Activated T-cell treated with anti-CD3 and anti-CD28 coated beads for 1 hour (primary cell): ENCODE measurements around the gene CNTNAP2.
"Not testable (repeated sequence)": the region's sequence is repeated elsewhere in the genome, so short reads cannot be mapped to it uniquely, and the experiment has no call there.

Experiments
- DNase-seq: peaks from one replicate; pipeline ENCODE4 v3.0.0-alpha.2; 2020; ENCODE audit warnings: low read depth

CNTNAP2 gene

DNA sequence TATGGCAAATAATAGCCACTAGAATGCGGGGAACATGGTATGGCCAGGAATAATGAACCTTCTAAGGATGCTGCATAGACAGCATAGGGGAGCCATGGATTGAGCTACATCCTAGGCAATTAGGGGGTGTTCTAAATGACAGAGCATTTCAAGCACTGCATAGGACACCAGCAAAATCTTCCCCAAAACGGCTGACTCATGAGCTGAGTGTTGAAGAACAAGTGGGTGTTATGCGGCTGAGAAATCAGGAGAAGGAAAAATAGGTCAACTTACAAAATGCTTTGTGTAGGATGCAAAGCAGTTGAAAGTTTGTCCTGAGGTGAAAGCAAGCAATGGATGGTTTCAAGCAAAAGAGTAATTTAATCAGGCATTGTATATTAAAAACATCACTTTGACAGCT lies 1450.4 kb downstream of the CNTNAP2 start:
- no peak for DNase-seq

DNA sequence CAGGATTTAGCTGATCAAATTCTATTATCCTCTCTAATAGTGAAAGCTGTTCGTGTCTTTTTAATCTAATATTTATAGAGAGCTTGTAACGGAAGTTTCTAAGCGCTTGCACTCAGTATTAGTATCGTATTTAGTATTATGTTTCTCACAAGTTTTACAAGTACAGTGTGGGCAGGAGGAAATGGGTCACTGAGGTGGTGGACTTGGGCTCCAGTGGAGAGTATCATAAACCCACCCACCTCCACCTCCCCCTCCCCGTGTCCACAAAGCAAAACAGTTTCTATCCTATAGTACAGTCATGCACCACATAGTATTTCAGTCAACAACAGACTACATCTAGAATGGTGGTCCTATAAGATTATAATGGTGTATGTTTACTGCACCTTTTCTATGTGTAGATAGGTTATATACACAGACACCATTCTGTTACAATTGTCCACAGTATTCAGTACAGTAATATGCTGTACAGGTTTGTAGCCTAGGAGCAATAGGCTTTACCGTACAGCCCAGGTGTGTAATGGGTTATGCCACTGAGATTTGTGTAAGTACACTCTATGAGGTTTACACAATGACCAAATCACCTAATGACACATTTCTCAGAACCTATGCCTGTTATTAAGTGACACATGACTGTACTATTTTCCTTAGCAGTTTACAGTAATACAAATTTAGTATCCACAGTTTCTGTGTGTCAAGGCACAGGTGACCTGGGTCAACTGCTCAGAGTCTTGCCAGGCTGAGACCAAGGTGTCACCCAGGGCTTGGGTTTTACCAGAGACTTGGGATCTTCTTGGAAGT lies 1452.7 kb downstream of the CNTNAP2 start:
- no peak for DNase-seq

DNA sequence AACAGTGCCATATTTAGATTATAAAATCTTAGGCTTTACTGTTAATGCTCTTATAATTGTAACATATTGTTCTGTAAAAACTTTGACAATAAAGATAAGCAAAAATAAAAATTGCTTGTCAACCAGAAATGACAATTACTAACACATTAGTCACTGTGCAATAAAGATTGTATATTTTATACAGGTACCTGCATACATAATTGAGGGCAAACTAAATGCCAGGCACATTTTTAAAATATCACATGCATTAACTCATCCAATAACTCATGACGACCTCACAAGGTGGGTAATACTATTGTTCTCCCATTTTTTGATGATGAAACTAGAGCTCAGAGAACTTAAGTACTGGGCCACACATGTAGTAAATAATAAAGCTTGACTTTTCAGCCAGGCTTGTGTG lies 1453.8 kb downstream of the CNTNAP2 start:
- DNase-seq, result no peak

DNA sequence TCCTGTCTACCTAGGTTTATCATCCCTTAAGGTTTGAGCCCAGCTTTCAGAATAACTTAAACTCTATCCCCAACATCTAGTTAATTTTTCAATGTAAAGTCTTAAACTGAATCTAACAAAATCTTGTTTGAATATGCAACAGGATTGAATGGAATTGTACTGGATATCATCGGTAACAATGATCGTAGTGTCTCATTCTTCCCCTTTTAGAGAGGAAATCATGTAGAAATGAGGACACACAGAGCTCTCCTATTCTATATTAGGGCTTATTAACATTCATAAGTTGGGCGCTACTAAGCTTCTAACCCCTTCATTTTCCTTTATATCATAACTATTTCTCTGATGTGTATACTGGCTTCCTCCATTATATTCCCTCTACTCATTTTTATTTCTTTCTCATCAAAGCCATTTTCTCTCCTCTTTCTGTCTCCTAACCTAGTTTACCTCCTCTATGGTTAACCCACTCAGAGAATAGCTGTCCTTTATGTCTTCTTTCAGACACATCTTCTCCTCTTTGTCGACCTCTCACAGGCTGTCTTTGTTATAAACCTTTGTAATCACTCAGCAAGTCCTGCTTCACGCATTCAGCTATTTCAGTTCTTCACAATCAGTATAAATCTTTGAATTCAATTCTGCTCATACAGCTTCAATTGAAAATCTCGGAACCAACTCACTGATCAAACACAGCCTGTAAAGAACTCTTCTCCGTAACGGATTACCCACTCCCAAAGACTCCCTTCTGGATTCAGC lies 1455.0 kb downstream of the CNTNAP2 start:
- no peak for DNase-seq

DNA sequence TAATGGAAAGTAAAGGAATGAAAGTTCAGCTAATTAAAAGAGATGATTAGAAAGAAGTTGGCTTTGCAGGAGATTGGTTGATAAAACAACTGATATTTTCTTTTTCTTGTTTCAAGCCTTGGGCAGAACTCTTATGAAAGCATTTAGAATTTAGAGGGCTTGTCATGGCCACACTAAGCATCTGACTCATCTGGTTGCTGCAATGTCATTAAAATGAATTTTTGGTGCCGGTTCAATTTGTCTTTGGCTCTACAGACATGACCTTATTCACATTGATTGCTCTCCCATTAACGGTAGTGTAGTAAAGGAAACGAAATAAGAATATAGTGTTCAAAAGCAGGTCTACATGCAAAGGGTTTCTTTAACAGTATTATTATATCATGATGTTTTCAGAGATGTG lies 1461.6 kb downstream of the CNTNAP2 start:
- no peak for DNase-seq

DNA sequence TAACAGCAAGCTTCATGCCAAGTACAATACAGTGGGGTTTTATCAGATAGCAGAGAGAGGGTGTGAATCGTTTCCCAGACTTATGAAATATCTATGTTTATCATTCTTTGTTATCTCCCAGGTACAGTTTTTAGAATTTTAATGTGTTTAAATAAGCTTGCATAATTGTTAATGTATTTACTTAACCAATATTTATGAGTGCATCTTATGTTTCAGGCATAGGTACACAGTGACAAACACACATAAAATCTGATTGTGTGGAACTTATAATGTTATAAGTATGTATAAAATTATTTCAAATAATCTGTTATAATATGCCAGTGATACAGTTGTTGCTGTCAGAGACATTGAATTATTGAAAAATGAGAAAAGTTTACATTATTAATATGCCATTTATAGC lies 1462.5 kb downstream of the CNTNAP2 start:
- DNase-seq, result no peak

DNA sequence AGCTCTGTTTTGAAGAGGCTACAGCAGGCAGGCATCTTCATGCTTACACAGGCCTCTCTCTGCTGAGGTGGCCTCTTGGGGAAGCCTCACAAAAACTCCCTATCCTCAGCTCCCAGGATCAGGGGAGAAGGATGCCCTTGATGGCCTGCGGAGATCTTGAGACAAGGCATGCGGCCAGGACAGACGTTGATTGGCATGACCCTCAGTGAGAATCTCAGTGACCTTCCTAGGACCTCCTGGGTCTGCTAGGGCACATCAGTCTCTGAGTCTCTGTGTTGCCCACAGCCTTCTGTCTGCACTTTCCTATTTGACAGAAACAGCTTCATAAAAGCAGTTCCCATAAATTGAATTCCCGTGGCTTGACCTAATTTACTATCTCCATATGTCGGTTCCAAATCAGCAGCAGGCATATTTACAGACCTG lies 1468.2 kb downstream of the CNTNAP2 start:
- DNase-seq, result no peak

DNA sequence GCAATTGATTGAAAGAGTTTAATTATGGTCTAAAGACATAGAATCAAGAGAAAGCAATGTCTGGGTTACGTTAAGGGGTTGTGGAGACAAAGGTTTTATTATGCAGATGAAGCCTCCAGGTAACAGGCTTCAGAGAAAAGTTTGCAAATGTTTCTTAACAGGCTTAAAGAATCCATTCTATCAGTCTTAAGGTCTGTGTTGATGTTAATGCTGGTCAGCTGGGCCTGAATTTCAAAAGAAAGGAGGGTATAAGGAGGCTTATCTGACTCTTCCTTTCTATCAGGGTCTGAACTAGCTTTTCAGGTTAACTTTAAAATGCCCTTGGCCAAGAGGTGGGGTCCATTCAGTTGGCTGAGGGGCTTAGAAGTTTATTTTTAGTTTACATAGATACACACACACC lies 1469.5 kb downstream of the CNTNAP2 start:
- no peak for DNase-seq

DNA sequence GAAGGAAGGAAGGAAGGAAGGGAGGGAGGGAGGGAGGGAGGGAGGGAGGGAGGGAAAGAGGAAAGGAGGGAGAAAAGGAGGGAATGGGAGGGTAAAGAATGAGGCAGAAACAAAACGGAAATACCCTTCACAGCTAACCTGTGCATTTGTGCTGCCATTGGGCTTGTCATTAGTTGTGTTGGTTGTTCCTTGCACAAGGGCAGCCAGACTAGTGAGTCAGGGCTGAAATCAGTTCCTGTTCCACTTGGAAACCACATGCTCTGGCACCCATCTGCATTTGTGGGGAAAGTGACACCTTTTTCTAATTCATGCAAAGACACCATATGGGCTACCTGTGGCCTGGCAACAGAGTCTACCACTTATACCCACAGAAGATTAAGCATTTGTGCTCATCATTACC lies 1469.9 kb downstream of the CNTNAP2 start:
- DNase-seq, result no peak

DNA sequence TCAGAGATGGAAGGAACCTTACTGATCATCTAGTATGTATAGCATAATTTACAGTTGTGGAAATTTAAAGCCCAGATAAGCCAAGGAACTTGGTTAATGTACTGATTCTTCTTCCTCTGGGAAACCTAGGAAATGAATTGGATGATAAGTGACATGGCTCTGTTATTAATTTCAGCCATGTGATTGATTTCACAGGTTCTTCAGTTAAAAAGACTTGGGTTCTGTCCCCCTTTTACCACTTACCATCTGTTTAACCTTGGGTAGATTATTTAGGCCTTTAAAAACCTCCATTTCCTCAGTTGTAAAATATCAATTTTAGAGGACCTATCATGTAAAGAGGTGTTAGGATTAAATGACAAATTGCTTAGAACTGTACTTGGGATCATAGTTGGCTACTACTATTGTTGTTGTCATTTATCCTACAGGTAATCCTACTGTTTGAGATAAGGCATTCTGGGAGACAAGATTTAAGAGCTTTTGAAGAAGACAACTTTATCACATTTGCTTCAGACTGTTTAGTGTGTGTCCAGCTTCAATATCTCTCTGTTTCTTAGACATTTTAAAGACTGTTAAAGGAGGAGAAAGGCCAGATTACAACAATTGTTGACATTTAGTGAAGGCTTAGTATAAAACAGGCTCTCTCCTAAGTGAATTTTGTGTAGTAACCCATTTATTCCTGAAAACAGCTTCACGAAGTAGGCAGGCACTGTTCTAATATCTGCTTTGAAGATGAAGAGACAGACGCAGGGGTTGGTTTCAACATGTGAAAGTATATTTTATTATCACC lies 1476.9 kb downstream of the CNTNAP2 start:
- no peak for DNase-seq

DNA sequence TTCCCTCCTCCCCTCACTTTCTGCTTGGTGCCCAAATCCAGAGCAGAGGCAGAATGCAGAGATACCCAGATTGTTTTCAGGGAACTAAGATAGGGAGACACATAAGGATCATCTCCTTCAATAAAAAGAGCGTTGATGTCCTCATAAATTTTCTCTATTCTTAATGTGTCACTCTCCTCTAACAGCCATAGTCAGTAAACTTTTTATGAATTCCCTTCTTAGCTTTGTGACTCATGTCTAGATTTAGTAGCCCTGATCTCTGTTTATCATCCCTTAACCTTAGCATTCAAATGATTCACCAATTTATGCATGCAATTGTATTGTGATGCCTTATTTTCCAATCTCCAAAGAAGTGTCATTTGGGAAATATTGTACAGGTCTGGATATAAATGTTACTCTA lies 1478.4 kb downstream of the CNTNAP2 start:
- DNase-seq, result no peak

DNA sequence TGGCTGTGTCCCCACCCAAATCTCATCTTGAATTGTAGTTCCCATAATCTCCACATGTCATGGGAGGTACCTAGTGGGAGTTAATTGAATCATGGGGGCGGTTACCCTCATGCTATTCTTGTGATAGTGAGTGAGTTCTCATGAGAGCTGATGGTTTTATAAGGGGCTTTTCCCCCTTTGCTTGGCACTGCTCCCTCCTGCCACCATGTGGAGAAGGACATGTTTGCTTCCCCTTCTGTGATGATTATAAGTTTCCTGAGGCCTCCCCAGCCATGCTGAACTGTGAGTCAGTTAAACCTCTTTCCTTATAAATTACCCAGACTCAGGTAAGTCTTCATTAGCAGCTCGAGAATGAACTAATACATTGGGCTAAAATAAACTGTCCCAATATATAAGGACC lies 1482.1 kb downstream of the CNTNAP2 start:
- DNase-seq, result not testable (repeated sequence)

DNA sequence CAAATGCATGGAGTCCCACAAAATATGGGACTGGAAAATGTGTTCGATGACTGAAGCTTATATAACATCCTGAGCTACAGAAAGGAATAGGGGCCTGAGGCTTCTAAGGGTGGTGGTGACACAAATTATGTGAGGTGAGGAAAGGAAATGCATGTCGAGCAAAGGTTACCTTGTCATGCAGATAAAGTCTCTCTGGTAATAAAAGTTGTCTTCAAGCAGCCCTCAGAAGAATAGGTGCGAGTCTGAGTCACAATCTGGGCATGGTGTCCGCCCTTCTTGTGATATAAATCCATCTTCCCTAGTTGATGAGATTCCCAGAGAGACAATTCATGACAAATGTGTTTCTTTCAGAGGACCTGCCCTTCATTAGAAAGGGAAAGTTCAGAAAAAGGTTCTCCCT lies 1488.7 kb downstream of the CNTNAP2 start:
- DNase-seq, result no peak

DNA sequence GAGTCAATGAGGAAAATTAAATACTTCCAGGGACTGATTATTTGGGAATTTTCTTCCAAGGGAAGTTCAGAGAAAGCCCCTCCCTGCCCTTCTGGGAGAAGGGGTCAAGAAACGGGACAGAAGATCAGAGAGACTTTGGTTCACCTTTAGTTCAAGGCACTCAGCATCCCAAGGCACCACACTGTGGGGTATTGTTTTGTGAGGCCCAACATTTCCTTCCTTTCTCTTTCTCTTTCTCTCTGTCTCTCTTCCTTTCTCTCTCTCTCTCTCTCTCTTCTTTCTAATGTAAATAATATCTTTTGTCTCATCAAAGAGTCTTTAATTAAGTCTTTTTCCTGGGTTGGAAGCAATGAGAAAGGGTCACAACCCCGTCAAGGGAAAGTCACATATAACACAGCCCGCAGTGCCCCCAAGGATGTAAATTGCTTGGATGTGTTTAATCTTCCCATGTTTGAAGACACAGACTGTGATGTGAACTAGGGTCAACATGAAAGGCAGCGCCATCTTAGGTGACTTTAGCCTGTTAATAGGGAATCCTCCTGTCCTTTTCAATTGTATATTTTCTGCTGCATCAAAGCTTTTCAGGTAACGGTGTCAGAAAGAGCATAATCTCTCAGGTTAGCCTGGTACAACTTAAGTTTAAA lies 1490.7 kb downstream of the CNTNAP2 start:
- no peak for DNase-seq

DNA sequence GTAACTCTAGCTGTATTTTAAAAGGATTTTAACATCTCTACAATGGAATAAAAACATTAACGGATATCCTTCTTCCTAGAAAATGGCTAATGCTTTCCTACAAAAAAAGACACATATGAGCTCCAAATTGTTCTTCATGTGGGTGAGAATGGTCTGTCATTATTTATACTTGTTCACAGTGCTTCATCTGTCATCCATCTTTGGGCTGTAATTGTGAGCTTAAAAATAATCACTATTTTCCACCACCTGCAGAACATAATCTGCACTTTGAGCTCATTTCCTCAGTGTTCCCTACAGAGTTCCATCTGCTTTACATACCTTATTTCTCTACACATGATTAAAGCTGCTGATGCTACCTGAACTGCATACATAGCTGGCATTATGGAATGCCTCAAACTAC lies 1494.8 kb downstream of the CNTNAP2 start:
- no peak for DNase-seq

DNA sequence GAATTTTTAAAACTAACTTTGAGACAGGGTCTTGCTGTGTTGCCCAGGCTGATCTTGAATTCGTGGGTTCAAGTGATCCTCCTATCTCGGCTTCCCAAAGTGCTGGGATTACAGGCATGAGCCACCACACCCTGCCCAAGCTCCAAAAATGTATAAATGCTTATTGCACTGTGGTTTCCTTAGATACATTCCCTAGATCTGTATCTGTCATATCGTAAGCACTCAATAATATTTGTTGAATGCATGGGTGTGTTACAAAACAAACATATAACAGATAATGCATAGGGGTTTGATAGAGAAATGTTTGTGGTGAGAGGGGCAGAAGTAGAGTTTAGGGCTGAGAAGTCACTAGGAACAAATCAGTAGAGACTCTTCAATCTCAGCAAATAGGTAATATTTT lies 1518.7 kb downstream of the CNTNAP2 start:
- DNase-seq, result no peak

DNA sequence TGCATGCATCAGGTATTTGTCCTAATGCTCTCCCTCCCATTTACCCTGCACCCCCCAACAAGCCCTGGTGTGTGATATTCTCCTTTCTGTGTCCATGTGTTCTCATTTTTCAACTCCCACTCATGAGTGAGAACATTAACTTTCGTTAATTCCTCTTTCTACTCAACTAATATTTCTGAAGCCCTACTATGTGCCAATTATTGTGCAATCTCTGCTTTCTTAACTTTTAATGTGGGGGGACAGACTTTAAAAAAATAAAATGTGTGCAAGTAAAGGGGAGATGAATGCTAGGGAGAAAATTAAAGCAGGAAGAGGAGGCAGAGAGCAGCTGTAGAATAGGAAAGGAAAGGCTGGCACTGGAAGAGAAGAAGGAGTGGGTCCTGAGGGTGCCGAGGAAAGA lies 1520.0 kb downstream of the CNTNAP2 start:
- no peak for DNase-seq

DNA sequence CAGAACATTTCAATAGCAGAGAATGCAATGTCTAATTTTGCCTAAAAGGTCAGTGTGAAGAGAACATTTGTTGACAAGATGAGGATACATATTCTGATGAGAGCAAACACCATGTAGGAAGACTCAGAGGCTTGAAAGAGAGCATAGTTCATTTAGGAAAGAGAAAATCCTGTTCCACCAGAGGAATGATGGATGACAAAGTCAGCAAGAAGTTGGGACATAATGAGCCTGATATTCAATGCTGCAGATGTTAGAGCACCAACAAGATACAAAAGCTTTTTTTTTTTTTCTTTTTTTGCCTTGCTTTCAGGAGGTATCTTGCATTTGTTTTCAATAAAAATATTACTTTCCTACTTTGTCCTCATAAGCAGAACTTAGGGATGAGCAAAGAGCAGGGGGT lies 1522.0 kb downstream of the CNTNAP2 start:
- no peak for DNase-seq

DNA sequence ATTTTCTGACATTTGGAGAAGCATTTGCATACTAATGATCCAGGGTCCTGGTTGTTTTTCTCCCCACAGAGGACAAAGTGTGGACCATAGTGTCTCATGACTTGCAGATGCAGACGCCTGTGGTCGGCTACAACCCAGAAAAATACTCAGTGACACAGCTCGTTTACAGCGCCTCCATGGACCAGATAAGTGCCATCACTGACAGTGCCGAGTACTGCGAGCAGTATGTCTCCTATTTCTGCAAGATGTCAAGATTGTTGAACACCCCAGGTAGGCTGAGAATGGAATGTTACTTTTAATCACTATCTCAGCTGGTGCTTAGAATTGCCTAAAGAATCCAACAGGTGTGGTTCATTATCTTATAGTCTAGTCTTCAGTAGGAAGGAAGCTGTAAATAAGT lies 1522.4 kb downstream of the CNTNAP2 start:
- no peak for DNase-seq

DNA sequence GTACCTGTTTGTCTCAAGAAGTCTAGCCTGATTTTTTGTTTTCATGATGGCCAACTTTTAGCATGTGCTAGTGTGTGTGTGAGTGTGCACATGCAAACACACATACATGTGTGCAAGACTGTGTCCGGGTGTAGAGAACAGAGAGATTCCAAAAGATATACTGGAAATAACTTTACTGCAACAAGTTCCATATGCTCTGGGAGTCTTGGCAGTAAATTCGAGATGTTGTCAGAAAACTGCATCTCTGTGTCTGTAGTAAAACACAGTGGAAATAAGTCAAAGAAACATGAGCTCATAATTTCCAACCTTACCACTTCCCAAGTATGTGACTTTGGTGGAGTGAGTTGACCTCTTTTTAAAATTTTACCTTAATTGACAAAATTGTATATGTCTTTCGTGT lies 1523.2 kb downstream of the CNTNAP2 start:
- DNase-seq, result no peak

DNA sequence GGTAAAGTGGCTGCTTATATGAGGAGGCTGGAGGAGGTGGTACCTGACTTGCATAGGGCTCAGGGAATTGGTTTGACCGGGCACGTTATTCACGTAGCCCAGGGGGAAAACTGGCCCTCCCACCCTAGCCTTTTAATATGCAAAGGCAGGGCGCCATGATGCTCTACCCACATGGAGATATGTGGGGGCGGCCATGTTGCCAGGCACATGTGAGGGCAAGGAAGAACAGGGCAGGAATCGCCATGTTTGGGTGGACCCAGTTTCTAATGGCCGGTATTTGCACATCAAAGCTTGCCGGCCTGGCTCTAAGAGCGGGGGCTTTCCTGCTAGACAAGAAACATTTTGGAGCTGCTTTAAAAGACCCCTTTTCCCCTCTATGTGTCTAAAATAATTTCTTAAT lies 1524.2 kb downstream of the CNTNAP2 start:
- DNase-seq, result no peak

DNA sequence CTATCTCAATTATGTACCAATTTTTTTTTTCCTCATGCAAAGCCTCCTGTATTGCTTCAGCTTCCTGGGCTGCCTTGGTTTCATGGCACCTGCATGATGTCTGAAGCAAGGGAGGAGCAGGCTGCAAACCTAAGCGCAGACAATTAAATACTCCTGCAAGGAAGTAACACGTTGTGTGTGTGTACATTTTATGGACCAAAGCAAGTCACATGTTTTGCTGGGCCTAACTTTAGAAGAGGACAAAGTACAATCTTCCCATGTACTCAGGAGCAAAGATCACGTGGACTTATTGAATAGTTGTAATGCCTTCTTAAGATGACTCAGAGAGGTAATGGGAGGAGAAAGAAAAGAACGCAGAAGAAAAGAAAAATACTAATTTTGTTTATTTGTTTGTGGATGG lies 1530.0 kb downstream of the CNTNAP2 start:
- no peak for DNase-seq
